K562 (cell line): ENCODE results near the gene CEBPZ. TPM values are rescaled to one million over a fixed set of nuclear protein-coding genes. Genes with fewer than 3 reads are reported as not detected.

Source experiments
- CREB1 ChIP-seq, 2 experiments: sonication (generic) in 1 of 2; formaldehyde crosslinking in 1 of 2; IDR thresholded peaks; 2 replicates each; pipeline versions ENCODE4 v1.6.1 to v1.8.0; 2012 to 2022; ENCODE audit warnings: inconsistent platforms in 1 of 2, mild to moderate bottlenecking in 1 of 2, missing genetic modification reagents in 1 of 2, moderate library complexity in 1 of 2
- ELF4 ChIP-seq: fragments of 450-650 bp; formaldehyde crosslinking; IDR thresholded peaks from 2 replicates; pipeline ENCODE4 v1.4.0; 2022; ENCODE audit warnings: missing genetic modification characterization
- GABPA ChIP-seq: fragments of 200-800 bp; sonication (Bioruptor generic); conservative IDR thresholded peaks from 2 replicates; pipeline ENCODE4 v1.6.1; 2016; ENCODE audit warnings: low read depth, missing genetic modification characterization, missing compliant biosample characterization
- KDM4B ChIP-seq, 2 experiments: fragments of 450-650 bp in 1 of 2; sonication (generic) in 1 of 2; IDR thresholded peaks; 2 replicates each; pipeline ENCODE4 v1.6.1; 2016 to 2017; ENCODE audit warnings: borderline replicate concordance in 2 of 2, antibody characterized with exemption in 1 of 2, low read depth in 1 of 2, mild to moderate bottlenecking in 1 of 2
- PML ChIP-seq: IDR thresholded peaks from 2 replicates; pipeline ENCODE4 v1.6.1; 2012; ENCODE audit warnings: low read length, inconsistent platforms
- ZNF76 ChIP-seq: fragments of 250-450 bp; sonication (Bioruptor Pico); IDR thresholded peaks from 2 replicates; pipeline ENCODE4 v1.4.0; 2020; ENCODE audit warnings: mild to moderate bottlenecking, moderate library complexity, borderline replicate concordance
- polyA plus RNA-seq, 8 experiments: library from polyadenylated mRNA; depleted of rRNA in 4 of 8; stranded (reverse) in 5 of 8; unstranded in 3 of 8; fragments of >200 nt; fragmentation: Nextera tagmentation in 2 of 8; fragmentation: Illumina TruSeq in 1 of 8; extraction: Ambion mirVana in 2 of 8; extraction: Trizol in 1 of 8; gene quantifications; 2 replicates each; pipeline versions ENCODE4 v1.2.1 to v1.2.3, GENCODE V29; 2011 to 2014; ENCODE audit warnings: inconsistent platforms in 1 of 8, missing spikeins in 1 of 8
- total RNA-seq, 7 experiments: library from RNA; depleted of rRNA in 6 of 7; stranded (reverse); fragments of >200 nt in 6 of 7; fragmentation: Illumina TruSeq in 2 of 7; extraction: Trizol in 2 of 7; gene quantifications; 2 replicates each; pipeline versions ENCODE4 v1.2.1 to v1.2.3, GENCODE V29; 2011 to 2021; ENCODE audit warnings: low replicate concordance in 1 of 7
- TF ChIP-seq, protein P1 (sequence below), 3 experiments: IDR thresholded peaks in 2 of 3; conservative IDR thresholded peaks in 1 of 3; 2 replicates each; pipeline ENCODE4 v1.5.1; 2011 to 2012; ENCODE audit warnings: low read length in 3 of 3, mild to moderate bottlenecking in 3 of 3, control low read depth in 2 of 3, improper control_type of control experiment in 1 of 3, inconsistent platforms in 1 of 3, low read depth in 1 of 3, mixed read lengths in 1 of 3, moderate library complexity in 1 of 3; ENCODE audit not compliant: insufficient read depth in 2 of 3

The CEBPZ gene
- total and polyA plus RNA-seq, 9 of the 15 experiments (the other 6 are each of a cell fraction or from before 2014, with no cell fraction given), result 49.7 to 160 (median 82.8) TPM

DNA sequence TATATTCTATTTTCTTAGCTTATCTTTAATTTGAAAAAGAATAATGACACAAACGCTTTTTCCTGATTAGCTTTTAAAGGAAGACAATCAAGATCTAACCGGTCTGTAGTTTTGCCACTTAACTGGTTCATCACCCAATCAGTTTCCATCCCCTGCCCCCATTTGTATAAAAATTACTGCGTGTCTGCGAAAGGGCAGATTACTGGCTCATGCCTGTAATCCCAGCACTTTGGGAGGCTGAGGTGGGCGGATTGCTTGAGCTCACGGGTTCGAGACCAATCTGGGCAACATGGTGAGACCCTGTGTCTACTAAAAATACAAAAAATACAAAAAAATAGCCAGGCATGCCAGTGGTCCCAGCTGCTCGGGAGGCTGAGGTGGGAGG lies 32.7 kb downstream of the CEBPZ start (continued):
- TF ChIP-seq ELF4 (CRISPR knock-in tag), result no peak
- no peak for TF ChIP-seq GABPA (tag)
- TF ChIP-seq KDM4B (IDR thresholded peaks at IDR 0.05; ENCODE audit: borderline replicate concordance in 2 of 2, low read depth in 1 of 2), result no peak
- no peak for TF ChIP-seq CREB1 (IDR thresholded peaks at IDR 0.05)
- TF ChIP-seq CREB1 (CRISPR knock-in tag; IDR thresholded peaks at IDR 0.05), result no peak
- no peak for TF ChIP-seq ZNF76 (CRISPR knock-in tag)
- TF ChIP-seq, protein P1, sequence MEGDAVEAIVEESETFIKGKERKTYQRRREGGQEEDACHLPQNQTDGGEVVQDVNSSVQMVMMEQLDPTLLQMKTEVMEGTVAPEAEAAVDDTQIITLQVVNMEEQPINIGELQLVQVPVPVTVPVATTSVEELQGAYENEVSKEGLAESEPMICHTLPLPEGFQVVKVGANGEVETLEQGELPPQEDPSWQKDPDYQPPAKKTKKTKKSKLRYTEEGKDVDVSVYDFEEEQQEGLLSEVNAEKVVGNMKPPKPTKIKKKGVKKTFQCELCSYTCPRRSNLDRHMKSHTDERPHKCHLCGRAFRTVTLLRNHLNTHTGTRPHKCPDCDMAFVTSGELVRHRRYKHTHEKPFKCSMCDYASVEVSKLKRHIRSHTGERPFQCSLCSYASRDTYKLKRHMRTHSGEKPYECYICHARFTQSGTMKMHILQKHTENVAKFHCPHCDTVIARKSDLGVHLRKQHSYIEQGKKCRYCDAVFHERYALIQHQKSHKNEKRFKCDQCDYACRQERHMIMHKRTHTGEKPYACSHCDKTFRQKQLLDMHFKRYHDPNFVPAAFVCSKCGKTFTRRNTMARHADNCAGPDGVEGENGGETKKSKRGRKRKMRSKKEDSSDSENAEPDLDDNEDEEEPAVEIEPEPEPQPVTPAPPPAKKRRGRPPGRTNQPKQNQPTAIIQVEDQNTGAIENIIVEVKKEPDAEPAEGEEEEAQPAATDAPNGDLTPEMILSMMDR (IDR thresholded peaks at IDR 0.05 in 2 of 3, conservative IDR thresholded peaks at IDR 0.05 in 1 of 3; ENCODE audit: insufficient read depth in 2 of 3, low read depth in 1 of 3, low read length in 3 of 3), result no peak
- no peak for TF ChIP-seq PML
